ENCODE measurements around the gene COPRS.

COPRS gene

DNA sequence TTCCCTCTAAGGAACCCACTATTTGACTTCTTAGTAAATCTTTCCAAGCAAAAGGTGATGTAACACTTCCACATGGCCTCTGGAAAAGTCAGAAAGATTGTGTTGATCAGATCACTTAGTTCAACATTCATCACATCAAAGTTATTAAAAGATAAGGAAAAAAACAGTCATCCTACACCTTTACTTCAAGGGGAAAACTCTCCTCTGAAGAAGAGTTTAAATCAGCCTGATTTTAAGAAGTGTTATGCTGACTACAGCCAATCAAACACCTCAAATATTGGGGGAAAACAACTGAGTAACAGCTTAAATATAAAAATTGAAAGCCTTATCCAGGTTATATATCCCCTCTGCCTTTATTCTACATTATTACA lies 19.6 kb upstream of the COPRS start:
- Histone ChIP-seq H3K9me3 (ENCODE audit: control insufficient read depth, low read length) (no peaks in the 10 kb centered on the region), H3K4me2 (ENCODE audit: low read length) (no peak overlapping the region), H2AFZ (no peak overlapping the region), H3K9ac (no peak overlapping the region), H3K27ac (no peak overlapping the region), H3K79me2 (no peaks in the 10 kb centered on the region), H3K36me3 (ENCODE audit: control insufficient read depth, insufficient read depth, low read length) (no peaks in the 10 kb centered on the region), H3K27me3 (ENCODE audit: control insufficient read depth, insufficient read depth, low read length) (no peaks in the 10 kb centered on the region), H3K4me1 (no peaks in the 10 kb centered on the region), H3K4me3 (ENCODE audit: low read depth, low read length) (no peak overlapping the region)
- TF ChIP-seq, protein P1, sequence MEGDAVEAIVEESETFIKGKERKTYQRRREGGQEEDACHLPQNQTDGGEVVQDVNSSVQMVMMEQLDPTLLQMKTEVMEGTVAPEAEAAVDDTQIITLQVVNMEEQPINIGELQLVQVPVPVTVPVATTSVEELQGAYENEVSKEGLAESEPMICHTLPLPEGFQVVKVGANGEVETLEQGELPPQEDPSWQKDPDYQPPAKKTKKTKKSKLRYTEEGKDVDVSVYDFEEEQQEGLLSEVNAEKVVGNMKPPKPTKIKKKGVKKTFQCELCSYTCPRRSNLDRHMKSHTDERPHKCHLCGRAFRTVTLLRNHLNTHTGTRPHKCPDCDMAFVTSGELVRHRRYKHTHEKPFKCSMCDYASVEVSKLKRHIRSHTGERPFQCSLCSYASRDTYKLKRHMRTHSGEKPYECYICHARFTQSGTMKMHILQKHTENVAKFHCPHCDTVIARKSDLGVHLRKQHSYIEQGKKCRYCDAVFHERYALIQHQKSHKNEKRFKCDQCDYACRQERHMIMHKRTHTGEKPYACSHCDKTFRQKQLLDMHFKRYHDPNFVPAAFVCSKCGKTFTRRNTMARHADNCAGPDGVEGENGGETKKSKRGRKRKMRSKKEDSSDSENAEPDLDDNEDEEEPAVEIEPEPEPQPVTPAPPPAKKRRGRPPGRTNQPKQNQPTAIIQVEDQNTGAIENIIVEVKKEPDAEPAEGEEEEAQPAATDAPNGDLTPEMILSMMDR (IDR thresholded peaks at IDR 0.05) = no peak

DNA sequence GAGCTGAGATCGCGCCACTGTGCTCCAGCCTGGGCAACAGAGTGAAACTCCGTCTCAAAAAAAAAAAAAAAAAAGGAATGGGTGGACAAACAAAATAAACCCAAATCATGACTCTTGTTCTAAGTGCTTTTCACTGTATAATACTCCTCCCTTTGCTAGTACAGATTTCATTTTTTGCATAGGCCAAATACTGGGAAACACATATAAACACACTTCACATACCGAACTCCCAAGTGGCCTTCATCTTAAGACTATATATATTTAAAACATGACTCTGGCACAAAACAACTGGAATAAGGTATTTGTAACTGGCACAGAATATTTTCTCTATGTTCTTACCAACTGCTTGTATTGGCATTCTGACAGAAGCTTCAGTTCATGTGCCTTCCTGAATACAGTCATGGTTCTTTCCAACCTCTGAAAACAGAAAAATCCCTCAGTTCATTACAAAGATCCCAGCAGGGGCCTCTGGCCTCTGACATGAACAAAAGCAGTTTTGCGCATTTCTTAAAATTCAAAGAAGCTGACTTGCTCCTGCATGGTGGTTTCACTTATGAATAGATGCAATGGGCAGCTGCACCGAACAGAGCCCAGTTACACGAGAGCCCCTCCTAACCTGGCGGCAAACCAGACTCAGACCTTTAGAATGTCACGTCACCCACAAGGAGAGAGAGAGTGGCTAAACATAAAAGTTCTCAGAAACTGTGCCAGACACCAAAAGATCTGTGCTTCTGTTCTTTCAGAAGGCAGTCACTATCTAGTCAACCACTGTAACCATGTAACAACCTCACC lies 19.1 kb upstream of the COPRS start:
- Histone ChIP-seq H3K27ac (no peak overlapping the region), H3K4me3 (ENCODE audit: low read depth, low read length) (no peak overlapping the region), H3K27me3 (ENCODE audit: control insufficient read depth, insufficient read depth, low read length) (no peaks in the 10 kb centered on the region)

DNA sequence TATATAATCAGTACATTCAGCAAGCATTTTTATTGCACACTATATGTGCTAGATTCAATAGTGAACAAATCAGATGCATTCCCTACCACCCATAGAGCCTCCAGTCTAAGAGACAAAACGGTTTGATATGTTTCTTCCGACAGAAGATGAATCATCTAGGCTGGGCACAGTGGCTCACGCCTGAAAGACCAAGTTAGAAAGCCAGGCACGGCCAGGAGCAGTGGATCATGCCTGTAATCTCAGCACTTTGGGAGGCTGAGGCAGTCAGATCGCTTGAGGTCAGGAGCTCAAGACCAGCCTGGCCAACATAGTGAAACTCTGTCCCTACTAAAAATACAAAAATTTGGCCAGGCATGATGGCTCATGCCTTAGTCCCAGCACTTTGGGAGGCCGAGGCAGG lies 18.3 kb upstream of the COPRS start:
- H3K4me1 ChIP-seq = no peaks in the 10 kb centered on the region
- no peak overlapping the region for H3K27ac ChIP-seq
- H3K9me3 ChIP-seq (ENCODE audit: control insufficient read depth, low read length) = no peaks in the 10 kb centered on the region
- no peaks in the 10 kb centered on the region for H3K79me2 ChIP-seq
- no peaks in the 10 kb centered on the region for H3K27me3 ChIP-seq (ENCODE audit: control insufficient read depth, insufficient read depth, low read length)
- no peak overlapping the region for H3K4me3 ChIP-seq (ENCODE audit: low read depth, low read length)
- H2AFZ ChIP-seq = no peak overlapping the region
- H3K4me2 ChIP-seq (ENCODE audit: low read length) = no peak overlapping the region
- TF ChIP-seq, protein P1 (IDR thresholded peaks at IDR 0.05) = no peak
- no peaks in the 10 kb centered on the region for H3K36me3 ChIP-seq (ENCODE audit: control insufficient read depth, insufficient read depth, low read length)
- H3K9ac ChIP-seq = no peak overlapping the region

More for the DNA sequence above, 19.1 kb upstream of the COPRS start:
- no peaks in the 10 kb centered on the region for H3K4me1 ChIP-seq
- TF ChIP-seq, protein P1 (IDR thresholded peaks at IDR 0.05) = no peak
- no peaks in the 10 kb centered on the region for H3K36me3 ChIP-seq (ENCODE audit: control insufficient read depth, insufficient read depth, low read length)
- H3K9ac ChIP-seq = no peak overlapping the region
- no peaks in the 10 kb centered on the region for H3K79me2 ChIP-seq
- no peak overlapping the region for H2AFZ ChIP-seq
- no peaks in the 10 kb centered on the region for H3K9me3 ChIP-seq (ENCODE audit: control insufficient read depth, low read length)
- H3K4me2 ChIP-seq (ENCODE audit: low read length) = no peak overlapping the region

DNA sequence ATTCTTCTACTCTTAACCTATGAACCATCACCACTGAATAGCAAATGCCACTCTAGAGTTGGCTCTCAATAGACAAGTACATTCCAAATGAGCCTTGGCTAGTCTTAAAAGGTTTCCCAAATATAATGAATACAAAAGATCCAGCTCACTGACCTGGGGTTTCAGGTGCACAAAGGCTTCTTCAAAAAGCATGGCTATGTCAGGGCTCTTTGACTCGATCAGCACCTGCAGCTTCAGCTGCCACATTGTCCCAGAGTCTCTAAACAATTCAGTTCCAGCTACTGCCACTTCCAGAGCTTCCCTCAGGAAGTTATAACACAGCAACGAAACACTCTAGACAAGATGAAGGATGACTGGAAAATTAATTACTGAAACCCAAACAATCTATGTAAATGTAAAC lies 16.0 kb upstream of the COPRS start:
- H2AFZ ChIP-seq = no peak overlapping the region
- no peak overlapping the region for H3K4me2 ChIP-seq (ENCODE audit: low read length)
- no peaks in the 10 kb centered on the region for H3K36me3 ChIP-seq (ENCODE audit: control insufficient read depth, insufficient read depth, low read length)
- H3K9me3 ChIP-seq (ENCODE audit: control insufficient read depth, low read length) = no peaks in the 10 kb centered on the region
- H3K4me3 ChIP-seq (ENCODE audit: low read depth, low read length) = no peak overlapping the region
- H3K4me1 ChIP-seq = no peaks in the 10 kb centered on the region
- no peaks in the 10 kb centered on the region for H3K27me3 ChIP-seq (ENCODE audit: control insufficient read depth, insufficient read depth, low read length)
- TF ChIP-seq, protein P1 (IDR thresholded peaks at IDR 0.05) = no peak
- no peak overlapping the region for H3K9ac ChIP-seq
- H3K27ac ChIP-seq = no peak overlapping the region
- H3K79me2 ChIP-seq = no peaks in the 10 kb centered on the region

Measured in parathyroid adenoma (tissue), 2 donors.